ENCODE measurements around the gene IL10RA.
"Not testable (repeated sequence)": the region's sequence is repeated elsewhere in the genome, so short reads cannot be mapped to it uniquely, and the experiment has no call there.

IL10RA gene

DNA sequence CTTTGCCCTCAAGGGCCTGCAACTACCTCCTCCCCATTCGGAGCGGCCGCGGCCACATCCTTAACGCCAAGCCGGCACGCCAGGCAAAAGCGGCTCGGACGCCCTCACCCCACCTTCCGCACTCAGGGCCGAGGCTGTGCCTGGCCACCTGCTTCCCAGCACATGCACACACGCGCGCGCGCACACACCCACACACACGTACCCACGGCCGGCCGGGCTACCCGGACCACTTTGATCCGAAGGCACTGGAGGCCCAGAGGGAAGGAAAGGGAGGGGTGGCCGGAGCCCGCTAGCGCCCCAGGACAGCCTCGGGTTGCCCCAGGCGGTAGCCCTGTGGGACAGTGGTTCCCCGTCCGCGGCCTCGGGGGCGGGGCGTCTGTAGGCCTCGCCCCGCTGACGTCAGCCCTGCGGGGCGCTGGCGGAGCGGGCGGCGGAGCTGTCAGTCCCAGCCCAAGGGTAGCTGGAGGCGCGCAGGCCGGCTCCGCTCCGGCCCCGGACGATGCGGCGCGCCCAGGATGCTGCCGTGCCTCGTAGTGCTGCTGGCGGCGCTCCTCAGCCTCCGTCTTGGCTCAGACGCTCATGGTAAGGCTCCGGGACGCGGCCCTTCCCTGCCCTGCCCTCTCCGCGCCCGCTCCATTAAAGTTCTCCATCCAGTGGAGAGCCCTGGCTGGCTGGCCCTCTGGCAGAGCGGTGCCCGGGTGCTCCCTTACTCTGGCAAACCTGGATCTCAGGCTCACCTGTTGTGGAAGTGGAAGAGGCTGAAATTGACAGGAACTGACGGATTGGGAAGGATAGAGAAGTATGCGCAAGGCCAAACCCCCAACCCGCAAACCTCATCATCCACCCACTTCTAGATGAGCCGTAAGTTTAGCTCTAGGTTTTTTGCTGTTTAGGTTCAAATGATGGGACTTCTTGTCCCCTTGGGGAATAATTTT is at the start of gene IL10RA:
TSS of gene IL10RA (plus strand) at position 442 of the 935 bp plus-strand sequence. CDS start at position 516, 74 bp downstream.
- peak; percentile 26 for DNase-seq (ENCODE audit: low spot score)

DNA sequence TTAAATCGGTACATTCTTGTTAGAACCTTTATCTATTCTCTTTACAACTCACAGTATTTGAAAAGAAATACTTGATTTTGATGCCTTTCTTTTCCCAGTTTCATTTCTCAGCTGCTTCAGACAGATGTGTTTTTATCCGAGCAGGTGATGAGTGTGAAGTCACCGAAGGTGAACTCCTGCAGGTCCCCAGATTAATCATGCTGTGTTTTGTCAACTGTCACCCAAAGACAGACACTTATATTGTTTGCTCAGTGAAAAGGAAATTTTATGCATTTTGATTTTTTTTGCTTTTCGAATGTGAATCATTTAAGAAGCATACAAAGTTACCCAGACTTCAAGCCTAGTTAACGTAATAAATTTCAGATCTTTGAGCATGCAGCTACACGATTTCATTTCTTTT is 49.2 kb upstream of the IL10RA start:
- no peak for DNase-seq (ENCODE audit: low spot score)

DNA sequence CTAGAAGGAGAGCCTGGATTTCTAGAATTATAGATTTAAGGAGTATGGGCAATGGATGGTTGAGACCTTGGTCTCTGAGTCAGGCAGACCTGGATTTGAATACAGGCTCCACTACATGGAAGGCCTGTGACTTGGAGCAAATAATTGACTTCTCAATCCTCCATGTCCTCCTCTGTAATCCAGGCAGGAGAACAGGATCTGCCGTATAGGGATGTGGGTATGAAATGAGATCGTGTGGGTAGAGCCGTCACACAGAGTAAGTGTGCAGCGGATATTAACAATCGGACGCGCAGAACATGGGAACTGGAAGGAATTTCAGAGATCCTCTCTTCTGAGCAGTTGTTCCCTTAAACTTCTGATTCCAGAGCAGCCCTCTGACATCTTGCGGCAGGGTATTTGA is 45.5 kb upstream of the IL10RA start:
- no peak for DNase-seq (ENCODE audit: low spot score)

DNA sequence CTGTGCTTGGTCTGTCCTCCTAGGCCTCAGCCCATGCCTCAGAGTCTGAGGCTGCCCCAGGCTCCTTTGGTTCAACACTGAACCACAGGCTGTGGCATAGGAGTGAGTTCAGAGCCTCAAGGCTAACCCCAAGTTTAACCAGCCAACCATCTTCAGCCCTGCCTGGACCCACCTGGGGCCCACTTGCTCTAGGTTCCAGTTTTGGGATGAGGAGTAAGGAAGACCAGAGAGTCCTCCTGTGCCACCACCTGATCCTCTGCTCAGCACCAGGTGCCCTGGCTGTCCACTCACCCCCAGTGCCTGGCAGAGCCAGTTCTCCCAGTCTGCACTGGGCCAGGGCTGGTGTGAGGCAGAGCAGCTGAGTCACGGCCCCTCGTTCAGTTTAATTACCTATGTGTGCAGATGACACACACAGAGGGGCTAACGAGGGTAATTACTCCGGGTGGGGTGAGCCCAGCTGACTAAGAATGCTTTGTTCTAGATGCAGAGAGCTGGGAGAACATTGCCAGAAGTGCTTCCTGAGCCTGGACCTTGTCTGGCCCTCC is 45.0 kb upstream of the IL10RA start:
- DNase-seq (ENCODE audit: low spot score) = no peak

DNA sequence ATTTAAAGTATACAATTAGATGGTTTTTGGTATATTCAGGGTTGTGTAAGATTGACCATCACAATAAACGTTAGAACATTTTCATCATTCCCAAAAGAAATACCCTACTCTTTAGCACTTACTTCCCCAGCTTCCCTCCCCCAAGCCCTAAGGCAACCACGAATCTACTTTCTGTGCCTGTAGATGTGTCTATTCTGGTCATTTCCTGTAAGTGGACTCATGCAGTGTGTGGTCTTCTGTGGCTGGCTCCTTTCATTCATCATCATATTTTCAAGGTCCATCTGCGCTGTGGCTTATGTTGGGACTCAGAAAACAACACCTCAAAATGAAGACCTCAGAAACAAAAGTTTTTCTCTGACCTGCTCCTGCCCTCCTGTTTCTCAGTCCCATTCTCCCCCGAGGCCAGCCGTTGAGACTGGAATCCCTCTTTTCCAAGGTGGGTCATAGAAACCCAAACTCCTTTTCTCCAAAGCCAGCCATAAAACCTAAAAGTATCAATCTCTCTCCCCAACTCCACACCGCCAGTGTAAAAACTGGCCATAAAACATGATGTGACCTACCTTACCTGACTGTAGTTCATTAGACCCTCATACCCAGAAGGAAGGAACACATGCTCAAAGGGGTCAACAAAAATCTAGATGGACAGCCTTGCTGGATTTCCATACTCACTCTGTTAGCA is 44.1 kb upstream of the IL10RA start:
- DNase-seq (ENCODE audit: low spot score) = no peak

DNA sequence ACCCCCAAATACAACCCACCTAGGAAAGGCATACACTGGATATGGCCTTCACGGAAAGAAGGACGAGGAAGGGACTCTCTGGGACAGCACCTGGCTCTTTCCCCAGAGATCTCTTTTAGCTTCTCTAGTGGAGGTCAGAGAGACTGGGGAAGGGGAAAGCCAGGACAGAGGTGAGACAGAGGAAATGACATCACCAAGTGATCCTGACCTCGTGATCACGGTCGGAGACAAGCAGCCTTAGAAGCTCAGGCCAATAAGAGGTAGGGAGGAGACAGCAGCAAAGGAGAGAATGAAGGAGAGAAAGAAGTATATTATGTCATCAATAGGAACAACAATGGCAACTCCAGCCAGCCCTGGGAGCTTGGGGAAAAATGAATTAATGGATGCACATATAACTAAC is 41.6 kb upstream of the IL10RA start:
- no peak for DNase-seq (ENCODE audit: low spot score)

DNA sequence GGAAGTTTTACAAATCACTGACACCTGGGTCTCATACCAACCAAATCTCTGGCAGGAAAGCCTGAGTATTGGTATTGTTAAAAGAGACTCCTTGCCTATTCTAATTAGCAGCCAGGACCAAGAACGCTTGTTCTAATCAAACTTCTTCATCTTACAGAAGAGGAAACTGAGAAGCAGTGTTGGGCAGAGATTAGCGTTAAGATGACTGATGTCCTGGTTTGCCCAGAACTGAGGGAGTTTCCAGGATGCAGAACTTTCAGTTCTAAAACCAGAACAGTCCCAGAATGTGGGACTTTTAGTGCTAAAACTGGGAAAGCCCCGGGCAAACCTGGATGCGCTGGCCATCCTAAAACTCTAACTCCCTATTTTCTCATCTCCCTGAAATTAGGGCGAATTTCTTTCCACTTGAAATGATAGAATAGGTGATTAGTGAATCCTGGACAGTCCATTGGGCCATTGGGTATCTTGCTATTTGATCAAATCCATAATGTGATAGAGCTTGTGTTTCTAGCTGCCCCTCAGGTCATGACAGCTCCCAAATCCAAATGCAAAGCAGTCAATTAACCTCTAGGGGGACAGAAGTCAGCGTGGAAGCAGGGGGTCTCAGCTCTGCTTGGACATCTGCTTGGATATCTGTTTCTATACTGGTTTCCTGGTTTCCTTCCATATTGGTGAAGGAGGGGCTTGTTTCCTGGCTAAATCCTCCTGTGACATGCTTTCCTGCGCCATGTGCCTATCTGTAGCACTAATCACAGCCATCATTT is 41.0 kb upstream of the IL10RA start:
- DNase-seq (ENCODE audit: low spot score) = no peak

DNA sequence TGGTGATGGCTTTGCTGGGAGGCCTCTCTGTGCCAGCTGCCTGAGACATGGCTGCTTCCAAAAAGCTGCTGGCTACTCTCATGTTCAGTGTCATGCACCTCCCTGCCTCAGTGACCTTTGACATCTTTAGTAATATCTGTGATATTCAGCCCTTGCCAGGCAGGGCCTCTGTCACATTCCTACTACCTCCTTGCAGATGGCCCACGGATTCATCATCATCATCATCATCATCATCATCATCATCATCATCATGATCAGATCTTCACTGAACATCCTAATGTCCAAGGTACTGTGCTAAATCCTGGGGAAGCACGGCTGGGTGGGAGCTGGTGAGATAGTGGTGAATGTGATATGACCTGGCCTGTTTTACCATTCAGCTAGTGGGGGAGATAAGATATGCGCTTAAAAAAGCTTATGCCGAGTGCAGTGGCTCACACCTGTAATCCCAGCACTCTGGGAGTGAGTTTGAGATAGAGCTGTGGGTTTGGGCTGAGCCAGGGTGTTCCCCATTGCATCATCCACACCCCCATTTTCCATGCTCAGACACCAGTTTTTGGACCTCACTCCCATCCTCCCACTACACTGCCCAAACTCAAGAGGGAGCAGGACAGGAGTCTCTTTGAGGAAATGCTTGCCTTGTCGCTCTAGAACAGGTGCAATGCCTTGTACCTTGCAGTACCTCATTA is 39.9 kb upstream of the IL10RA start:
- no peak for DNase-seq (ENCODE audit: low spot score)

DNA sequence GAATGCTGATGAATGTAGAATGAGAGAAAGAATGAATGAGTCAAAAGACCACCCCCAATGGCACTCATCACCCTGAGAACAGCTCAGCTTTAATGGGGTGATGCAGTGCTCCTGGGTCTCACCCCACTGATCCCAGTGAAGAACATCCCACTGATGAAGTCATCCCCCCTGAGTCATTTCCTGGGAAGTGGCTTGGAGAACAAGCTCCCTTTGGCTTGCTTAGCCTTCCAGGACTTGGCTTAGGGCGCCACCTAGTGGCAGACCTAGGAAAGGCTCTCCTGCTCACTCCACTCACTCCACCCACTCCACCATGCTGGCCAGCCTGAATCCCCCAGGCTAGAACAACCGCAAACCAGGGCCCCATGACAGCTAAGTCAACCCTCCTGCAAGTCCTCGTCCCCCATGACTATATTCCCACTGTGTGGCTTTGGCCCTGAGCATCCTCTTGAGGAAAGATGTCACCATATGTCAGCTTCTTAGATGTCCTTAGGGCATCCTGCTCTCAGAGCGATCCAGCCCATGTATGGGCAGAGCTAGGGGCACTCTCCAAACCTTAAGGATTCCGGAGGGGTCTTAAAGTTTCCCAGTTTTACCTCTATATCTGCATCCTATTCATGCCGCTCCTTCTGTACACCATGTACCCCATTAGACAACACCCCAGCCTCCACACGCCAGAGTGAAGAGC is 39.2 kb upstream of the IL10RA start:
- peak; percentile 91 for DNase-seq (ENCODE audit: low spot score)

DNA sequence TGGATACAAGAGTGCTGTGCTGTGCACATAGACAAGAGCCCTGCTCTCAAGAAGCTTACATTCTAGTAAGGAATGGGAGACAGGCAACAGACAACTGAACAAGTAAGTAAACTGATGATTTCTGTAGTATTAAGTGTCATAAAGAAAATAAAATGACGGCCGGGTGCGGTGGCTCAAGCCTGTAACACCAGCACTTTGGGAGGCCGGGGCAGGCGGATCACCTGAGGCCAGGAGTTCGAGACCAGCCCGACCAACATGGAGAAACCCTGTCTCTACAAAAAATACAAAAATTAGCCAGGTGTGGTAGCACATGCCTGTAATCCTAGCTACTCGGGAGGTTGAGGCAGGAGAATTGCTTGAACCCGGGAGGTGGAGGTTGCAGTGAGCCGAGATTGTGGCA is 38.4 kb upstream of the IL10RA start:
- not testable (repeated sequence) for DNase-seq (ENCODE audit: low spot score)

DNA sequence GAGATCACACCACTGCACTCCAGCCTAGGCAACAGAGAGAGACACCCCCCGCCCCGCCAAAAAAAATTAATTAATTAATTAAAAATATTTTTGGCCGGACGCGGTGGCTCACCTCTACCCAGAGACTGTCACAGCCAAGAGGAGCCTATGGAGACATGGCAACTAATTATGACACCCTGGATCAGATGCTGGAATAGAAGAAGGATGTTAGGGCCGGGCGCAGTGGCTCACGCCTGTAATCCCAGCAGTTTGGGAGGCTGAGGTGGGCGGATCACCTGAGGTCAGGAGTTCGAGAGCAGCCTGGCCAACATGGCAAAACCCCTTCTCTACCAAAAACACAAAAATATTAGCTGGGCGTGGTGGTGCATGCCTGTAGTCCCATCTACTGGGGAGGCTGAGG is 37.7 kb upstream of the IL10RA start:
- DNase-seq (ENCODE audit: low spot score) = not testable (repeated sequence)

DNA sequence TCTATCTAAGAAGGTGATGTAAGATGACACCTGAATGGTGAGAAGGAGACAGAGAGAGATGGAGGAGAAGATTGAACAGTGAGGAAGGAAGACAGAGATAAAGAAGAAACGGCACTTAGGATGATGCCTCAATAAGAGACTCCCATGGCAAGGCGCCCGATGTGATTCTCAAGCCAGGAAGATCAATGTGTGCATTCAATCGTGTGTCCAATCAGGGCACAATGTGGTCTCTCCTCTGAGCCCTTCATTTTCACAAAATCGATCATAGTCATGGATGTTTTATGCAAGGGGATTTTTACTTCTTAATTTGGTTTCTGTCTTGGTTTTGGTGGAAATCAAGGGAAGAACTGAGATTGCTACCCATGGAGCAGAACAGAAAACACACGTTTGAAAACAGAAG is 37.1 kb upstream of the IL10RA start:
- DNase-seq (ENCODE audit: low spot score) = no peak

DNA sequence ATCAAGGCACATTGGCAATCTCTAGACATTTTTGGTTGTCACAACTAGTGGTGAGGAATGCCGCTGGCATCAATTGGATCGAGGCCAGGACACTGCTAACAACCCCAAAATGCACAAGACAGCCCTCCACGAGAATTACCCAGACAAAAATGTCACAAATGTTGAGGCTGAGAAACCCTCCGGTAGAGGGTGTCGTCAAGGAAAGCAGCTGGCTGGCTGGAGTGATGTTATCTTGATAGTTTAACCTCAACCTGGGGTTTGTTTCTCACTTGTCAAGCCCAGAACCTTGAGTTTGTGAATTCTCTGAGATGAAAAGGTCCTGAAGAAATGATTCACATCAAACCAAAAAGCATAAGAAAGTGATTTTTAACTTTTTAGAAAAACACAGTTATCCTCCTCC is 35.9 kb upstream of the IL10RA start:
- DNase-seq (ENCODE audit: low spot score) = no peak

DNA sequence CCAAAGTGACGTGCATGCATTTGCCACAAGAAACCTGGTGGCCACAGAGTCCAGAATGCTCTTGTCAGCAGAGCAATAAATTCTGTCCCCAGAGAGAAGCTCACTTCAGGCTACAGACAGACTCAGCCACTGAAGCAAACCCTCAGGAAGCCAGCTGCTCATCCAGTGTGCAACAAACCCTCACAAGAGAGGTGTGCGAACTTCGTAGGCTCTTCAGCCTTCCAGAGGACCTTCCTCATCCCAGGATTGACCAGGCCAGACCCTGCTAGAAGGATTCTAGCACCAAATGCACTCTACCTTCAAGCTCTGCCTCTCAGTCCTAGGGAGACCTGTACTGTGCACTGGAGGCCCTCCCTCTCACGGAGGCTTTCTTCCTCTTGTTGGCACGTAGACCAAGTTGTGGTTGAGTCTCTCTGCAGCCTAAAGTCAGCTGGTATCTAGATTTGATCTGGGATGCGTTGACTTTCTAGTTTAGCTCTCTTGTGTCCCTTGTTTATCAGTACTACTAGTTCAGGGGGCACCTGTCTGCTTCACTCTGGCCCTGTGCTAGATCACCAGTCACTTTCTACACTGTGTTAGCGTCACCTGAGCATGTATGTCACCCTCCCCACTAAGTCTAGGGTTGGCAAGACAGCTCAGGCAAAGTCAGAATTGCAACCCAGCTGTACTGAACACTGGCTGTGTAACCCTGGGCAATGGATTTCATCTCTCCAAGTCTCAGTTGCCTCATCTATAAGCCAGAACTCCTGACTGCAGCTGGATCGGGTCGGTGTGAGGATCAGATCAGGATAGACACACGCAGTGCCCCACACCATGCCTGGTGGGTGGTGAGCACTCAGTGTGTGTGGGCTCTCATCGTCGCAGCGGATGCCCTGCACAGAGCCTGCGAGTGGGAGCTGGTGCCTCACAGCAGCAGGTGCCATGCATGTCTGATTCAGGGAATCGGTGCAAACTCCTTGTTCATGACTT is 34.9 kb upstream of the IL10RA start:
- DNase-seq (ENCODE audit: low spot score) = no peak

DNA sequence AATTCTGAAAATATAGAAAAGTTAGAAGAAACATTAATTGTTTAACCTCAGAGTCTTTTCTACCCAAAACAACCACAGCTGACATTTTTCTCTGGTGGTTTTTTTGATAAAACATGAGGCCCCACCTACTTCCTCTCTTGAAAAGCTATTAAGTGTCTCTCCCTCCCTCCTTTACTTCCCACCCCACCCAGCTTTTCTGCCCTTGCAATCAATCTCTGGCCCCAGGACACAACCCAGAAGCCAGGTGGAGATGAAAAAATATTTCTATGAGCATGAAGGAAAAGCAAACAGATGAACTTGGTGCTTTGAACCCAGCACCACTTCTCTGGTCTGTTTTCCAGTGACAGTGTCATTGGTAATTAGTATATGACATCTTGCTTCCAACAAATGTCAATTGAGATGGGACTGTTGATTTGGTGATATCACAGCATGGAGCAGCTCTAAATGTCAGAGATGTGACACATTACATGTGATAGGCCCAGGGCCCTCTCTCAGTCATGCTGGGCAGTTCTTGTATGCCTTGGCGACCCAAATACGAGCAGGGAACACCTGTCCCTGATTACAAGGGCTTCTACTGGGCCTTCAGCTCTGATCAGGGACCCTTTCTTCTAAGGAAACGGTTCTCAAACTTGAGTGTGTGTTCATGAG is 33.0 kb upstream of the IL10RA start:
- DNase-seq (ENCODE audit: low spot score) = no peak

DNA sequence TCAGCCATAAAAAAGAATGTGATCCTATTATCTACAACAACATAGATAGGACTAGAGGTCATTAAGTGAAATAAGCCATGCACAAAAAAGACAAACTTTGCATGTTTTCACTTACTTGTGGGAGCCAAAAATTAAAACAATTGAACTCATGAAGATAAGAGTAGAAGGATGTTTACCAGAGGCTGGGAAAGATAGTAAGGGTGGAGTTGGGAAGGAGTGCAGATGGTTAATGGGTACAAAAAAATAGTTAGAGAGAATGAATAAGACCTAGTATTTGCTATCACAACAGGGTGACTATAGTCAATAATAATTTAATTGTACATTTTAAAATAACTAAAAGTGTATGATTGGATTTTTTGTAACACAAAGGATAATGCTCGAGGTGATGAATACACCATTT is 27.2 kb upstream of the IL10RA start:
- no peak for DNase-seq (ENCODE audit: low spot score)

DNA sequence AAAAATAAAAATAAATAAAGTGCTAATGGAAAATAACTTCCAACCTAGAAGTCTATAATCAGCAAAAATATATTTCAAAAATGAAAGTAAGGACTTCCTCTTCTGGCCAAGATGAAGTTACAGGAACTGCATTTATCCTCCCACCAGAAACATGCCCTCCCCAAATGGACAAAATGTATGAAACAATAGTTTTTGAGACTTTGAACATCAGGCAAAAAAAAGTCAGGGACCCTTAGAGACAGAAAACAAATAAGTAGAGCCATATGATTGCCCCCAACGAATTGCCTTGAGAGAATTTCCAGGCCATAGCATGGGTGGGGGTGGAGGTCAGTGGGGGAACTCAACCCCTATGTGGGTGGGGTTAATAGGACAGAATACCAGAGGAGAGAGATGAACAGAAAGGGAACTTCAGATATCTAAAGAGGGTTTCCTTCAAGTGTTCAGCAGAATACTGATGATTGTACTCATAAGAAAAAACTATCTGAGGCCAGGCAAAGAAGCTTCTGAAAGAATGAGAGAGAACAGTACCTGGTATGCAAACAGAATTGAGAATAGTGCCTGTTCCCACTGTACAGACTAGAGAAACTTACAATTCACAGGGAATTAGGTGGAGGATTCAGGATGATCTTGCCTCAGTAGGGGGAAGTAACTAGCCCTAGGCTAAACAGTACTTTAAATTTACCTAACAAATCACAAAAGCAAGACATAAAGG is 26.6 kb upstream of the IL10RA start:
- no peak for DNase-seq (ENCODE audit: low spot score)

DNA sequence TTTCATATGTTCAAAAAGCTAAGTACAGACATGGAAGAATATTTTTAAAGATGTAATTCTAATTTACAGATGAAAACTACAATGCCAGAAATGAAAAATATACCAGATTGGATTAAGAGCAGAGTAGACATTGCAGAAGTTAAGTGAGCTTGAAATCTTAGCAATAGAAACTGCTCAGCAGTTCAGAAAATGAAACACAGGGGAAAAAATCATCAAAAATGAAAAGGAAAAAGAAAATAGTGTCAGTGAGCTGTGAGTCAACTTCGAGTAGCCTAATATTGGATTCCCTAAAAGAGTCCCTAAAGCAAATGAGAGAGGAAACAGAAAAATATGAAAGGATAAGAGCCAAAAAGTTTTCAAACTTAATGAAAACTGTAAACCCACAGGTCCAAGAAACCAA is 25.8 kb upstream of the IL10RA start:
- DNase-seq (ENCODE audit: low spot score) = no peak

DNA sequence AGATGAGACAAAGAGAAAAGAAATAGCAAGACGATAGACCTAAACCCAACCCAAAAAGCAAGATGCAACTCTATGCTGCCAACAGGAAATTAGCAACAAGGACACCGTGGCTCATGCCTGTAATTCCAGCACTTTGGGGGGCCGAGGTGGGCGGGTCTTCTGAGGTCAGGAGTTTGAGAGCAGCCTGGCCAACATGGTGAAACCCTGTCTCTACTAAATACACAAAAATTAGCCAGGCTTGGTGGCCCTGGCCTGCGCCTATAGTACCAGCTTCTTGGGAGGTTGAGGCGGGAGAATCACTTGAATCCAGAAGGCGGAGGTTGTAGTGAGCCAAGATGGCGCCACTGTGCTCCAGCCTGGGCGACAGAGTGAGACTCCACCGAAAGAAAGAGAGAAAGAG is 24.3 kb upstream of the IL10RA start:
- DNase-seq (ENCODE audit: low spot score) = no peak
